ENCODE data around the gene DDX20.
"Not testable (repeated sequence)": the region's sequence is repeated elsewhere in the genome, so short reads cannot be mapped to it uniquely, and the experiment has no call there.

DDX20 gene

DNA sequence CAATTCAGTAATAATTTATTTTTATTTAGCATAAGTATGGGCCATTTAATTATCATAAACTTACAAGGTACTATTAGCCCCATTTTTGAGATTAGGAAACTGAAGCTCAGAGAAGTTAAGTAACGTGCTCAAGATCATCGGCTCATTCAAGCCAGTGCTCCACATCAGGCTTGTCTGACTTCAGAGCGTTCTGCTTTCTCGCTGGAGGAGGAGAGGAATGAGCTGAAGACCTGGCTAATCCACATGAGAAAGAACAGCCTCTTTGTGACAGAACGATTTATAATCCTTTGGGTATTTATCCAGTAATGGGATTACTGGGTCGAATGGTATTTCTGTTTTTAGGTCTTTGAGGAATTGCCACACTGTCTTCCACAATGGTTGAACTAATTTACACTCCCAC is 39.7 kb downstream of the DDX20 start:
- DNase-seq: no peak

DNA sequence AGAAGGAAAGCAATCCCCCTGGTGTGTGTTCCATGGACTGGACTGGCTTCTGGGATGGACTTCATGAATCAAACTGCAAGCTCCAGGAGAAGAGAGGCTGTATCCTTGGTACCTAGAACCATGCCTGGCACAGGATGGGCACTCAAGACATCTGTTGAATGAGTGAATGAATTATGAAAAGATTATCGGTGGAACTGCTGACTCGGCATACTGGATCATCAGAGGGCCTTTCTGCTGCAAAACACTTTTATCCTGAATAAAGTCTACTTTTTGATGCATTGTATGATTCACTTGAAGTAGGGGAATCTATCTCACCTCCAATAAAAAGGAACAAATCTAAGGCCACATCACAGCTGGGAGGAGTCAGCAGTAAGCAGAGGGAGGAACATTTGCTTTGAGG is 42.9 kb downstream of the DDX20 start:
- no peak for DNase-seq

DNA sequence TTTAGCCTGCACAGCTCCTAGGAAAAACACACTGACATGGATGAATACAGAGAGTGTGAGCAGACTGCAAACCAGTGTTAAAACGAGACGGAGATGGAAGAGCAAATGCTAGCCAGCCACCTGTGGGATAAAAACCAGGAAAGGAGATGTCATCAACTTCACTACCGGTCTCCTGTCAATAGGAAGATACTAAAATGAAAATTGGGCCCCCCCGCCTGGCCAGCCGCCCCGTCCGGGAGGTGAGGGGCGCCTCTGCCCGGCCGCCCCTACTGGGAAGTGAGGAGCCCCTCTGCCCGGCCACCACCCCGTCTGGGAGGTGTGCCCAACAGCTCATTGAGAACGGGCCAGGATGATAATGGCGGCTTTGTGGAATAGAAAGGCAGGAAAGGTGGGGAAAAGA is 44.0 kb downstream of the DDX20 start:
- not testable (repeated sequence) for DNase-seq

DNA sequence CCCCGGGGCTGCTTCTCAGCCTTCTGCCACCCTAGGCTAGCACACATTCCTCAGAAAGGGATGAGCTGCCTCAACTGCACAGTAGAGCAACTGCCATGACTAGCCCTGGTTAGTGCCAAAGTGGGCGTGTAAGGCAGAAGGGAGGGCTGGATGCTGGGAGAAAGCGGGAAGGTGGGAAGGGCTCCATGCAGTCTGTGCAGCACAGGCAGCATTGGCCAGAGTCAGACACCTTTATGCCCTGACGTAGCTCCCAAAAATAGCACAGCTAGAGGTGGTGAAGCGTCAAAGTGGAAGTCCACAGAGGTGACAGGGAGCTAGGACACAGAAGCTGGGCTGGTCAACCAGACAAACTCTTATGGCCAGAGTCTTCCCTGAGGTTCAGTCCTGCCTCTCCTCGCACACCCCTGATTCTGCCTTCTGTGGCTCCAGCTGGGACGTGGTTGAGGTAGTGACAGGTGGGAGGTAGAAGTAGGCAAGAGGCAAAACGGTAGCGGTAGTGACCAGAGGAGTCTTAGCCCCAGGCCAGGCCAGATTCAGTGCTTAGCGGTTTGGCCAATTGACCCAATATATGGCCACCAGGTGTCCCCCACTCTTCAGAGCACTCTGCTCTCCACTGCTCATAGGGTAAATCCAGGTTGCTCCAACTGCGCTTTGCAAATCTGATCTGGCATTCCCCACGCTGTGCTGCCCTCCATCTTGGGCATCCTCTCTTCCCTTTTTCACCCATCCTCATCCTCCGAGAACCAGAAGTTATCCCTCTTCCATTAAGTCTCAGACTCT is 45.6 kb downstream of the DDX20 start:
- DNase-seq: no peak

DNA sequence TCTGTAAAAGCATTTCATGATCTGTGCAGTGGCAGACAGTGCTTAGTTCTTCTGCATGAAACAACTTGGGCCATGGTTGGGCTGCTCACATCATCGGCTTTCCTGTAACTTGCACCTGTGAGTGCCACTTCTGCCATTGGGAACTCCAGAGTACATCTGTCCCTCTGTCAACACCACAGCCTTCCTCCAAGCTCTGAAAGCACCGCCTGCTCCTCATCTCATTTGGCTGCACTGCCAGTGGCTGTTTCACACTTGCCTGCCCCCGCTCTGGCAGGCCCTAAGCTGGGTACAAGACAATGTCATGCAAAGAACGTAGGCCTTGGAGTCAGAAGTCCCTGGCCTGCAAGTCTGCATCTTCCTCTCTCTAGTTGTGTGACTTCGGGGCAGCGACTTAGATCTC is 46.4 kb downstream of the DDX20 start:
- DNase-seq: no peak

DNA sequence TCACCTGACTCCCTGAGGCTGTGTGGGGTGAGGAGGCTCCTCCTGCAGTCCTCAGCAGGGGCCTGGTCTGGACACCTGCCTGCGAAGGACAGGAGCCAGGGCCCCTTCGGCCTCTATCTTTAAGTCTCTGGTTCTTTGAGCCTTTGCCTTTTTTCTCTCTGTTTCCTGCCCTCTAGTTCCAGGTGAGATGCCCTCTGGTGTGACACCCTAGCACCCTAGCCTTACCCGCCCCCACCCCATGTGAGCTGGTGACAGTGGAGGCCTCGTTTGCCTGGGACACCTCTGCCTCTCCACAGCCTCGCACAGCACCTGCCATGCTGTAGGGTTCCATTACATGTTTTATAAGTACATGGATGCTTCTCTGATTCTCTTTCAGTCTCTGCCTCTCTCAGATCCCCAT is 47.3 kb downstream of the DDX20 start:
- DNase-seq: no peak

DNA sequence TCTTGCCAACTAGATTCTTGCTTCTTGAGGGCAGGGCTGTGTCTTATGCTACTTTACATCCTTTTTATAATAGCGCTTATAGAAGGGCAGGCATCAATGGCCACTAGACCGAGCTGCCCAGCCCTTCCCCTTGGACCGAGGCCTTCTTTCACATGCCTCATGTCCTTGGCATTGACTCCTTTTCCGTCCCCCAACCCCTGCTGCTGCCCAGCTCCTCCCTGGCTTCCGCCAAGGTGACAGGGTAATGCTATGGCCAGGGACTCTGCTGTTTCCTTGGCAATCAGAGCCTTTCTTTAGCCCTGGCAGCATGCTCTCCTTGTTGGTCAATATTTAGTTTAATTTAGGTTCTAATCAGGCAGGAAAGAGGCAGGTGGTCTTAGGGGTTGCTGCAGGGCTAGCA is 48.2 kb downstream of the DDX20 start:
- DNase-seq: no peak

DNA sequence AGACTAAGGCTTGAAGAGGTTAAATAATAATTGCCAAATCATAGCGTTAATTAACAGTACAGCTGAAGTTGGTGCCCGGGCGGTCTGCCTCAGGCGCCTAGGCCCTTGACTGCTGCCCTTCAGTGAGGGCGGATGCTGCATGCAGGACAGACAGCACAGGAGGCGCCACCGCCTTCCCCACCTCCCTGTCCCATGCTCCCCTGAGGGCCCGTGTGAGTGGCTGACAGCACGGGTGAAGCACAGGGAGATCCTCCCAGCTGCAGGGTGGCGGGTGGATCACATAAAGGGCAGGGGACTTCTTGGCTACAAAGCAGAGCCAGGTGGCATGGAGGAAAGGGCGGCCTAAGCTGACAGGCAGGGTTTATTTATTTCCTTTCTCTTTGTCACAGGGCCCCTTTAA is 49.1 kb downstream of the DDX20 start:
- DNase-seq: no peak

DNA sequence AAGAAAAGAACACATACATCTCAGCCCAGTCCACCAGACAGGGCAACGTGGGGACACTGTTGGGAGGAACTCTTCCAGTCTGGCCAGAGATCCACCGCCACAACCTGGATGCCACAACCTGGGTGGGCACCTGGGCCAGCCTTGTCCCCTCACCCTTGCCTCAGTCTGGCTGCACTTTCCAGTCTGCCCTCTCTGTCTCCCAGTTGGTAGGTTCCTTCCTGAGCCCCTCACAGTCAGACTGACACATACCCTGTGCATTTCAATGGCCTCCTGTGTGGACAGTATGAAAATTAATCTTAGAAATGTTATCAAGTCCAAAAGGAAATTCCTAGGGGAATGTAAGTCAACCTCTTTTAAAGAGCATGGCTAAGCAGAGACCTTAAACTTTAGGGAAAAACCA is 49.5 kb downstream of the DDX20 start:
- no peak for DNase-seq

DNA sequence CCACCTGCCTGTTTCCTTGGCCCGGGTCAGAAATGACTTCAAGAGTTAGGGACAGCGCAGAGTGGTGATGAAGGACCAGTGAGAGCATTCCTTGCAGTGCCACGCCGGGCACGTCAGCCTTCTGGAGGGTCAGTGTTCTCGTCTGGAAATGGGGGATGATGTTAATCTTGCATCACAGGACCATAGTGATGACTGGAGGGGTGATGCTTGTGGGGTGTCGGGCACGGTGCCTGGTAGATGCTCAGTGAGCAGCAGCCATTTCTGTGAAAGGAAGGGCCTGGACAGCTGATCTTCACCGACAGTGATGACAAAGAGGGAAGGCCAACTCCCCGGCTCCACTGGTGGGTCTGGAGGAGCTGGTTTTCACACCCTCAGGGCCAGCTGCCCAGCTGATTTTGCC is 56.2 kb downstream of the DDX20 start:
- no peak for DNase-seq

DNA sequence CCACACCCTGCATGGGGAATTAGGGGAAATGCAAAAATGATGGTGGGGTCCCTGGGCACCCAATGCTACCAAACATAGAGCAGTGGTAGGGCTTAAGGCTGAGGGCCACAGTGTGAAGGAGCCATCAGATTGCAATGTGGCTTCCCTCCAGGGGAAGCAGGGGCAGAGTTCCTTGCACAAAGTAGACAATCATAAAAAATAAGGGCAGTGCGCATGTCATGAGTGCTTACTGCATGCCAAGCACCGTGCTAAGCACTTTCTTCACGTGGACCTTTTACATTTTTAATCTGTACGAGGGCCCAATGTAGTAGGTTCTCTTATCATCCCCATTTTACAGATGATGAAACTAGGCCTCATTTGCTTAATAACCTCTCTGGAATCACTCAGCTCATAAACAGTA is 56.6 kb downstream of the DDX20 start:
- DNase-seq: no peak

DNA sequence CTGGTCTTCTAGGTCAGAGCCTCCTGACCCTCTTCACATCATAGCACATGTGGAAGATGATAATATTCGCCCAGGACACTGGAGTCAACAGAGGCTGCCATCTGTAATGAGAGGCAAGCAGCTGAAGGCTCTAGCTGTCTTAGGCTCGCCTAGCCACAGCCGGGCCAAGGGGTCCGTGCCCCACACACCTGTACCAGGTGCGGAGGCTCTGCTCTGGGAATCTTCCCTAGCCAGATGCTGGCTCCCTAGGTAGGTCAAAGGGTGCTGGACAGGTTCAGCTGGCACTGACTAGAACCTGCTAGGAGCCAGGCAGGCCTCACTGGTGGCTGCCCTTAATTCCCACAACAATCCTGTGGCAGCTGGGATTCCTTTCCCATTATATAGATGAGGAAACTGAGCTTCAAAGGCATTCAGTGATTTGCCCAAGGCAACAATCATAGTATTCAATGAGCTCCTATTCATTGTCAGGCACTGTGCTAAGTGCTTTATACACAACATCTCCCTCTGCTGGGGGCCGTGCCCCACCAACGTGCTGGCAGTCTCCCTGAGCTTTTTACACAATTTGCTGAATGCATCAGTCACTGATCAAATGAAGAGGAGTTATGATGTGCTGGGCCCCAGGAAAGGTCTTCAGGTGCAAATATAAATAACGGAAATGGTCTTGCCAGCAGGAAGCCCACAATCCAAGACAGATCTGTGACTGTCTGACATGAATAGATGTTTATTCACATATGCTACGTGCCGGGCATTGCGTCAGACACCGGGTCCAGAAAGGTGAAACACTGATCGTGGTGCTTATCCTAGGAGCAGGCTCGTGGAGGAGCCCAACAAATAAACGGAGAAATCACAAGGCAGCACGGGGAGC is 58.0 kb downstream of the DDX20 start:
- DNase-seq: no peak

DNA sequence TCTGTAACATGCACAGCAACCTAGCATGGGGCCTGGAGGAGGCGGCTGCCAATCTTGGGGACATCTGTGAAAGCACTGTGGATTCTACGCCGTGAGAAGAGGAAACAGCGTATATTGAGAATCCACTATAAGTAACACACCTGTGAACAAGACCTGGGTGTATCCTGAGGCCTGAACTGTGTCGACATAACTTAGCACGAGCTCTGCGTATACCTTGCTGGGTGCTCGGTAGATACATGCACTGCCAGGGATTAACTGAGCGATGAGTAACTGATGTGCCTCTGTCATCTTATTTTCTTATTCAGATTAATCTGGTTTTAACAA is 58.6 kb downstream of the DDX20 start:
- no peak for DNase-seq

DNA sequence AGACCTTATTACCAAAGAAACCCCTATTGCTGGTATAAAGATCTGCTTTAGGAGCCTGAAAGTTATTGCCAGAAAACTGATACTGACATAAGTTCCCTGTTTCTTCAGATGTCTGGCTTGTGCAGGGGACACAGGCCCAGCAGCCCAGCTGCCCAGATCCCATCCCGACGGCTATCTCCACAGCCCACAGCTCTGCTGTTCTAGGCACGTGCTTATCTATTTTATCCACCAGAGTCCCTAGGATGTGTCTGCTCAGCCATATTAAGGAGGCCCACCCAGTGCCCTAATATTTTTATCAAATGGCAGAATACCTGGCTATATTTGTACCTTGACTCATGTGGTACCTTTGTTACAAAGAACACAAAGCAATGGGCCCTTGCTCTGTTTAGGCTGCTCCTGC is 58.9 kb downstream of the DDX20 start:
- no peak for DNase-seq
